Ishikawa (cell line): Measurements from ENCODE around the gene MEI4.

Experiments used
- CEBPB ChIP-seq: IDR thresholded peaks from 2 replicates; pipeline ENCODE4 v1.6.1; 2012
- CREB1 ChIP-seq: IDR thresholded peaks from 2 replicates; pipeline ENCODE4 v1.6.1; 2012; ENCODE audit warnings: low read depth
- EGR1 ChIP-seq: IDR thresholded peaks from 2 replicates; pipeline ENCODE4 v1.6.1; 2012
- EP300 ChIP-seq: IDR thresholded peaks from 2 replicates; pipeline ENCODE4 v1.6.1; 2012; ENCODE audit warnings: borderline replicate concordance
- FOXM1 ChIP-seq: IDR thresholded peaks from 2 replicates; pipeline ENCODE4 v1.6.1; 2012; ENCODE audit warnings: low read depth, borderline replicate concordance
- NFIC ChIP-seq: IDR thresholded peaks from 2 replicates; pipeline ENCODE4 v1.6.1; 2012
- RAD21 ChIP-seq: IDR thresholded peaks from 2 replicates; pipeline ENCODE4 v1.6.1; 2012; ENCODE audit warnings: low read depth
- TAF1 ChIP-seq: IDR thresholded peaks from 2 replicates; pipeline ENCODE4 v1.6.1; 2012; ENCODE audit warnings: low read depth, mild to moderate bottlenecking
- TCF12 ChIP-seq: IDR thresholded peaks from 2 replicates; pipeline ENCODE4 v1.6.1; 2012; ENCODE audit warnings: low read depth
- TEAD4 ChIP-seq: IDR thresholded peaks from 2 replicates; pipeline ENCODE4 v1.6.1; 2012
- YY1 ChIP-seq: IDR thresholded peaks from 2 replicates; pipeline ENCODE4 v1.6.1; 2012; ENCODE audit warnings: low read depth
- ZBTB7A ChIP-seq: IDR thresholded peaks from 2 replicates; pipeline ENCODE4 v1.6.1; 2012; ENCODE audit warnings: low read depth
- TF ChIP-seq, protein P1 (sequence below): IDR thresholded peaks from 2 replicates; pipeline ENCODE4 v1.6.1; 2012
- TF ChIP-seq, protein P2 (sequence below): IDR thresholded peaks from 2 replicates; pipeline ENCODE4 v1.6.1; 2012; ENCODE audit warnings: low read depth, mild to moderate bottlenecking
- TF ChIP-seq, protein P3 (sequence below): IDR thresholded peaks from 2 replicates; pipeline ENCODE4 v1.6.1; 2012

The MEI4 gene

DNA sequence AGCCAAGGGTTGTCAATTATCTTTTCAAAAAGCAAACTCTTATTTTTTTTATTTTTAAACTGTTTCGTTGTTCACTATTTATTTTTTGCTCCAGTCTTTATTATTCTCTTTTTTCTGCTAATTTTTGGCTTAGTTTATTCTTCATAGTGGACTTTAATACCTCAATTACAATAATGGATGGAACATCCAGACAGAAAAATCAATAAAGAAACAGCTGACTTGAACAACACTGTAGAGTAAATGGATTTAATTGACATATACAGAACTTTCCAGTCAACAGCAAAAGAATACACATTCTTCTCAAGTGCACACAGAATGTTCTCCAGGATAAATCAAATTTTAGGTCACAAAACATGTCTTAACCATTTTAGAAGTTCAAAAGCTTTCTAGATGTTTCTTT lies 111.5 kb downstream of the MEI4 start:
- no peak for TF ChIP-seq CREB1
- TF ChIP-seq NFIC: no peak
- no peak for TF ChIP-seq EGR1
- TF ChIP-seq YY1: no peak
- TF ChIP-seq TAF1: no peak

DNA sequence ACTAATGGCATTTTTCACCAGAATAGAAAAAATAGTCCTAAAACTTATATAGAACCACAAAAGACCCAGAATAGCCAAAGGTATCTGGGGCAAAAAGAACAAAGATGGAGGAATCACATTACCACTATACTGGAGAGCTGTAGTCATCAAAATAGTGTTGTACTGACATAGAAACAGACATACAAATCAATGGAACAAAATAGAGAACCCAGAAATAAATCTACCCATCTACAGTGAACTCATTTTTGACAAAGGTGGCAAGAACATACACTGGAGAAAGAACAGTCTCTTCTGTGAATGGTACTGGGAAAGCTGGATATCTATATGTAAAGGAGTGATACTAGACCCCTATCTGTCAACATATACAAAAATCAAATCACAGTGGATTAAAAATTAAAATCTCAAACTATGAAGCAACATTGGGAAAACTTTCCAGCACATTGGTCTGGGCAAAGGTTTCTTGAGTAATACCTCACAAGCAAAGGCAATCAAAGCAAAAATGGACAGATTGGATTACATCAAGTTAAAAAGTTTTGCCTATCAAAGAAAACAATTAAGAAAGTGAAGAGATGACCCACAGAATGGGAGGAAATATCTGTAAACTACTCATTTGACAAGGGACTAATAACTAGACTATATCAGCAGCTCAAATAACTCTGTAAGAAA lies 120.5 kb downstream of the MEI4 start:
- TF ChIP-seq EGR1: no peak
- no peak for TF ChIP-seq EP300
- TF ChIP-seq, protein P1, sequence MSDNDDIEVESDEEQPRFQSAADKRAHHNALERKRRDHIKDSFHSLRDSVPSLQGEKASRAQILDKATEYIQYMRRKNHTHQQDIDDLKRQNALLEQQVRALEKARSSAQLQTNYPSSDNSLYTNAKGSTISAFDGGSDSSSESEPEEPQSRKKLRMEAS: no peak
- no peak for TF ChIP-seq RAD21
- TF ChIP-seq TEAD4: no peak
- no peak for TF ChIP-seq YY1
- TF ChIP-seq, protein P2, sequence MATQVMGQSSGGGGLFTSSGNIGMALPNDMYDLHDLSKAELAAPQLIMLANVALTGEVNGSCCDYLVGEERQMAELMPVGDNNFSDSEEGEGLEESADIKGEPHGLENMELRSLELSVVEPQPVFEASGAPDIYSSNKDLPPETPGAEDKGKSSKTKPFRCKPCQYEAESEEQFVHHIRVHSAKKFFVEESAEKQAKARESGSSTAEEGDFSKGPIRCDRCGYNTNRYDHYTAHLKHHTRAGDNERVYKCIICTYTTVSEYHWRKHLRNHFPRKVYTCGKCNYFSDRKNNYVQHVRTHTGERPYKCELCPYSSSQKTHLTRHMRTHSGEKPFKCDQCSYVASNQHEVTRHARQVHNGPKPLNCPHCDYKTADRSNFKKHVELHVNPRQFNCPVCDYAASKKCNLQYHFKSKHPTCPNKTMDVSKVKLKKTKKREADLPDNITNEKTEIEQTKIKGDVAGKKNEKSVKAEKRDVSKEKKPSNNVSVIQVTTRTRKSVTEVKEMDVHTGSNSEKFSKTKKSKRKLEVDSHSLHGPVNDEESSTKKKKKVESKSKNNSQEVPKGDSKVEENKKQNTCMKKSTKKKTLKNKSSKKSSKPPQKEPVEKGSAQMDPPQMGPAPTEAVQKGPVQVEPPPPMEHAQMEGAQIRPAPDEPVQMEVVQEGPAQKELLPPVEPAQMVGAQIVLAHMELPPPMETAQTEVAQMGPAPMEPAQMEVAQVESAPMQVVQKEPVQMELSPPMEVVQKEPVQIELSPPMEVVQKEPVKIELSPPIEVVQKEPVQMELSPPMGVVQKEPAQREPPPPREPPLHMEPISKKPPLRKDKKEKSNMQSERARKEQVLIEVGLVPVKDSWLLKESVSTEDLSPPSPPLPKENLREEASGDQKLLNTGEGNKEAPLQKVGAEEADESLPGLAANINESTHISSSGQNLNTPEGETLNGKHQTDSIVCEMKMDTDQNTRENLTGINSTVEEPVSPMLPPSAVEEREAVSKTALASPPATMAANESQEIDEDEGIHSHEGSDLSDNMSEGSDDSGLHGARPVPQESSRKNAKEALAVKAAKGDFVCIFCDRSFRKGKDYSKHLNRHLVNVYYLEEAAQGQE: no peak
- TF ChIP-seq, protein P3, sequence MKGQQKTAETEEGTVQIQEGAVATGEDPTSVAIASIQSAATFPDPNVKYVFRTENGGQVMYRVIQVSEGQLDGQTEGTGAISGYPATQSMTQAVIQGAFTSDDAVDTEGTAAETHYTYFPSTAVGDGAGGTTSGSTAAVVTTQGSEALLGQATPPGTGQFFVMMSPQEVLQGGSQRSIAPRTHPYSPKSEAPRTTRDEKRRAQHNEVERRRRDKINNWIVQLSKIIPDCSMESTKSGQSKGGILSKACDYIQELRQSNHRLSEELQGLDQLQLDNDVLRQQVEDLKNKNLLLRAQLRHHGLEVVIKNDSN: no peak
- no peak for TF ChIP-seq CEBPB
- TF ChIP-seq TCF12: no peak
- no peak for TF ChIP-seq TAF1
- TF ChIP-seq NFIC: no peak

DNA sequence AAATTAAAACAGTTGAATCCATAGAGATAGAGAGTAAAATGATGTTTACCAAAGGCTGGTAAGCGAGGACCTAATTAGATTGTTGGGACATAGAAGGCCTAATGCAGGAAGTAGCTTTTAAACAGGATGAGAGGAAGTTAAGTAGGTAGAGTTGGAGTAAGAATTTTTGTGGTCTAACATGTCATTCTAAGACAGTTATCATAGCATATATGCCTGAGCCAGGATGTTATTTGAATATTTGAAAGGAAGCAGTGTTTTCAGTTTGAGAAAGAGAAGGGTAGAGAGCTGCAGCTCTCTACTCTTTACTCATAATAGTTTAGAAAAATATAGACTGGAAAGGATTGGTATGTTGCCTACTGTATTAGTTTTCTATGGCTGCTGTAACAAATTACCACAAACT lies 121.6 kb downstream of the MEI4 start:
- TF ChIP-seq EP300 (no peak), ZBTB7A (no peak), YY1 (no peak), TAF1 (no peak), FOXM1 (no peak), TEAD4 (no peak), TCF12 (no peak), RAD21 (no peak), EGR1 (no peak), NFIC (no peak)
- TF ChIP-seq, protein P2: no peak
- TF ChIP-seq, protein P3: no peak
- TF ChIP-seq, protein P1: no peak

DNA sequence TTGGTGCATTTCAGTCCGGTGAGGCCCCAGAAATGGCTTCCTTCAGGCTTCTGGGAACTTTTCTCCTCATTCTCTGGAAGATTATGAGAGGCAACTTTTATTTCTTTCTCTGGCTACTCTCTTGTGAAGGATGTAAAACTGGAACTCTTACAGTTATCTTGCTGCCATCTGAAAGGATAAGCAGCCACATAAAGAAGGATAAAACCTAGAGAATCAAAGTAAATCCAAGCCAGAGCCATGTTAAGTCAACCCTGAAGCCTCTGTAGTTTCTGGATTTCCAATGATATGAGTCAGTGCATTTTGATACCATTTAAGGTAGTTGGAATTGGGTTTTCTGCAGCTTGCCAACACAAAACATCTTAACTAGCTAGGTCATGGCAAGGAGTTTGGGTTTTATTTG lies 123.6 kb downstream of the MEI4 start:
- TF ChIP-seq, protein P3: no peak
- TF ChIP-seq YY1: no peak
- no peak for TF ChIP-seq CREB1
- TF ChIP-seq RAD21: no peak
- TF ChIP-seq, protein P1: no peak
- TF ChIP-seq TAF1: no peak
- no peak for TF ChIP-seq EP300
- TF ChIP-seq TEAD4: no peak
- TF ChIP-seq TCF12: no peak
- TF ChIP-seq ZBTB7A: no peak
- TF ChIP-seq, protein P2: no peak
- no peak for TF ChIP-seq NFIC
- no peak for TF ChIP-seq CEBPB
- TF ChIP-seq FOXM1: no peak
- TF ChIP-seq EGR1: no peak
